ENCODE results near the gene TFEB. TPM values are rescaled to one million over a fixed set of nuclear protein-coding genes. Genes with fewer than 3 reads are reported as not detected.

Gene TFEB
- total RNA-seq, 1 donor from 2014 or later: 3.8 TPM

DNA sequence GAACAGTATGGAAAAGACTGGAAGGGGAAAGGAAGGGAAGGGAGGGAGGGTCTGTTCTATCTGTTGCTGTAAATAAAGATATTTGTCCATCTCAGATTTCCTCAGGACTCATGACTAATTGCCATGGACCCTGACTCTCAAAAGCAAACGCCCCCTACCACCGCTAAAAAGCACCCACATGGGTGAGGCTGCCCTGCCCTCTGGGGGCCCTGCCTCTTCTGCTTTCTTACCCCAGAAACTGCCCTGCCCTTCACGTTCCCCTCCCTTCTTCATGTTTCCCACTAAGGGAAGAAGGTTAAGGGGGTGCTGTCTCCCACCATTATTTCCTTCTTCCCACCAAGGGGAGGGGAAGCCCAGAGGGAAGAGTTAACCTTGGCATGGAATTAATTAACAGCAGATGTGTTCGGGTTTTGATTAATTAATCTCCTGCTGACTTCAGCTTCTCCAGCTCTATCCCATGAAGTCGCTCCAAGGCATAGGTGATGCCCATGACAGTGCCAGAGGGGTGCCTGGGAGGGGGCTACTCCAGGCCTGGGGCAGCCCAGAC lies 81.2 kb downstream of the TFEB start:
- H3K9me3 Mint-ChIP-seq: no peaks in the 10 kb centered on the region
- peaks cover 62% of the 10 kb centered on the region for H3K4me1 Mint-ChIP-seq
- H3K27ac Mint-ChIP-seq: peak overlapping the region; percentile 76
- TF ChIP-seq, protein P1, sequence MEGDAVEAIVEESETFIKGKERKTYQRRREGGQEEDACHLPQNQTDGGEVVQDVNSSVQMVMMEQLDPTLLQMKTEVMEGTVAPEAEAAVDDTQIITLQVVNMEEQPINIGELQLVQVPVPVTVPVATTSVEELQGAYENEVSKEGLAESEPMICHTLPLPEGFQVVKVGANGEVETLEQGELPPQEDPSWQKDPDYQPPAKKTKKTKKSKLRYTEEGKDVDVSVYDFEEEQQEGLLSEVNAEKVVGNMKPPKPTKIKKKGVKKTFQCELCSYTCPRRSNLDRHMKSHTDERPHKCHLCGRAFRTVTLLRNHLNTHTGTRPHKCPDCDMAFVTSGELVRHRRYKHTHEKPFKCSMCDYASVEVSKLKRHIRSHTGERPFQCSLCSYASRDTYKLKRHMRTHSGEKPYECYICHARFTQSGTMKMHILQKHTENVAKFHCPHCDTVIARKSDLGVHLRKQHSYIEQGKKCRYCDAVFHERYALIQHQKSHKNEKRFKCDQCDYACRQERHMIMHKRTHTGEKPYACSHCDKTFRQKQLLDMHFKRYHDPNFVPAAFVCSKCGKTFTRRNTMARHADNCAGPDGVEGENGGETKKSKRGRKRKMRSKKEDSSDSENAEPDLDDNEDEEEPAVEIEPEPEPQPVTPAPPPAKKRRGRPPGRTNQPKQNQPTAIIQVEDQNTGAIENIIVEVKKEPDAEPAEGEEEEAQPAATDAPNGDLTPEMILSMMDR (IDR thresholded peaks at IDR 0.05; ENCODE audit: unreplicated experiment): no peak
- H3K27me3 Mint-ChIP-seq (ENCODE audit: low read depth): no peaks in the 10 kb centered on the region
- peaks cover 18% of the 10 kb centered on the region for H3K36me3 Mint-ChIP-seq
- DNase-seq (ENCODE audit: low spot score in 2 of 2, unreplicated experiment in 2 of 2): no peak
- no peak overlapping the region for H3K4me3 Mint-ChIP-seq

GRCh38 chr6:41653691-41654090 lies 81.7 kb downstream of the TFEB start:
- H3K4me1 Mint-ChIP-seq: peaks cover 60% of the 10 kb centered on the region
- H3K27ac Mint-ChIP-seq: peak overlapping the region; percentile 66
- TF ChIP-seq, protein P1 (IDR thresholded peaks at IDR 0.05; ENCODE audit: unreplicated experiment): no peak
- no peaks in the 10 kb centered on the region for H3K9me3 Mint-ChIP-seq
- no peaks in the 10 kb centered on the region for H3K27me3 Mint-ChIP-seq (ENCODE audit: low read depth)
- DNase-seq (ENCODE audit: low spot score in 2 of 2, unreplicated experiment in 2 of 2): no peak
- H3K36me3 Mint-ChIP-seq: peaks cover 18% of the 10 kb centered on the region
- H3K4me3 Mint-ChIP-seq: no peak overlapping the region

DNA sequence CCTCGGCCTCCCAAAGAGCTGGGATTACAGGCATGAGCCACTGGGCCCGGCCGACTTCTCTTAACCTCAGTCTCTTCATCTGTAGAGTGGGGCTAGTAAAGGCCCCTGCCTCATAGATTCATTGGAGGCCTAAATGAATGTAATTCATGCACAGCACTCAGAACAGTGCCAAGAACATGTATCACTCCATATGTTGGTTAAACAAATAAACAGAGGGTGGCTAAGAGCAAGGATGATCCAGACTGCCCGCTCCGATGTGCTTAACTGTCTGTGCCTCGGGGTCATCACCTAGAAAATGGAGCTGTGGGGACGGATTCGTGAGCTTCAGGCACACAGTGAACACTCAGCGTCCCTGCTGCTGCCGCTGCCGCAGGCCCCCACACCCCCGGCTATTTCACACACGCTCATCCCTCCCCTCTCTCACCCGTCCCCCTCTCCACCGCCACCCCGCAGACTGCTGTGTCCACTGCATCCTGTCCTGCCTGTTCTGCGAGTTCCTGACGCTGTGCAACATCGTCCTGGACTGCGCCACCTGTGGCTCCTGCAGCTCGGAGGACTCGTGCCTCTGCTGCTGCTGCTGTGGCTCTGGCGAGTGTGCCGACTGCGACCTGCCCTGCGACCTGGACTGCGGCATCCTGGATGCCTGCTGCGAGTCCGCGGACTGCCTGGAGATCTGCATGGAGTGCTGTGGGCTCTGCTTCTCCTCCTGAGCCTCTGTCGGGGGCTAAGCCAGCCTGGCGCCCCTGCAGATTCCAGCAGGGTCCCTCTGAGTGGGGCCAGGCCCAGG lies 82.3 kb downstream of the TFEB start:
- TF ChIP-seq, protein P1 (IDR thresholded peaks at IDR 0.05; ENCODE audit: unreplicated experiment): no peak
- Mint-ChIP-seq H3K4me1 (peaks cover 62% of the 10 kb centered on the region), H3K9me3 (no peaks in the 10 kb centered on the region), H3K36me3 (peaks cover 23% of the 10 kb centered on the region), H3K27me3 (ENCODE audit: low read depth) (no peaks in the 10 kb centered on the region), H3K4me3 (no peak overlapping the region), H3K27ac (peak overlapping the region; percentile 66)
- peak in 1 of 2 experiments; percentile 69 for DNase-seq (ENCODE audit: low spot score in 2 of 2, unreplicated experiment in 2 of 2)

GRCh38 chr6:41651962-41652657 lies 83.3 kb downstream of the TFEB start:
- TF ChIP-seq, protein P1 (IDR thresholded peaks at IDR 0.05; ENCODE audit: unreplicated experiment): no peak
- H3K36me3 Mint-ChIP-seq: peaks cover 27% of the 10 kb centered on the region
- no peaks in the 10 kb centered on the region for H3K9me3 Mint-ChIP-seq
- peaks cover 58% of the 10 kb centered on the region for H3K4me1 Mint-ChIP-seq
- H3K27ac Mint-ChIP-seq: peak overlapping the region; percentile 61
- no peak overlapping the region for H3K4me3 Mint-ChIP-seq
- no peaks in the 10 kb centered on the region for H3K27me3 Mint-ChIP-seq (ENCODE audit: low read depth)
- no peak for DNase-seq (ENCODE audit: low spot score in 2 of 2, unreplicated experiment in 2 of 2)

GRCh38 chr6:41651246-41651961 lies 84.0 kb downstream of the TFEB start:
- no peak for DNase-seq (ENCODE audit: low spot score in 2 of 2, unreplicated experiment in 2 of 2)
- Mint-ChIP-seq H3K4me3 (no peak overlapping the region), H3K4me1 (peaks cover 52% of the 10 kb centered on the region), H3K9me3 (no peaks in the 10 kb centered on the region), H3K27ac (peak overlapping the region; percentile 61), H3K36me3 (peaks cover 32% of the 10 kb centered on the region), H3K27me3 (ENCODE audit: low read depth) (no peaks in the 10 kb centered on the region)
- TF ChIP-seq, protein P1 (IDR thresholded peaks at IDR 0.05; ENCODE audit: unreplicated experiment): no peak

Data from mesothelial cell of epicardium (in vitro differentiated cells).